H9 (cell line): Measurements from ENCODE around the gene DCDC2. TPM values are rescaled to one million over a fixed set of nuclear protein-coding genes. Genes with fewer than 3 reads are reported as not detected.

Experiments used
- DNase-seq: peaks from one replicate; pipeline ENCODE4 v3.0.0-alpha.2; 2017
- H2AFZ ChIP-seq: one replicate; pipeline ENCODE4 v1.6.1; 2013; ENCODE audit warnings: mild to moderate bottlenecking, low read length, control low read depth, moderate library complexity
- H2AK5ac ChIP-seq: 2 replicates; pipeline ENCODE4 v1.6.1; 2013; ENCODE audit warnings: low read length, control low read depth, mixed read lengths; ENCODE audit not compliant: insufficient read length
- H2BK120ac ChIP-seq: one replicate; pipeline ENCODE4 v1.6.1; 2013; ENCODE audit warnings: low read depth, mild to moderate bottlenecking, low read length, control low read depth, inconsistent platforms; ENCODE audit not compliant: poor library complexity, severe bottlenecking
- H2BK12ac ChIP-seq: 2 replicates; pipeline ENCODE4 v1.6.1; 2013; ENCODE audit warnings: low read length, control low read depth, mixed read lengths, low read depth; ENCODE audit not compliant: insufficient read length
- H2BK15ac ChIP-seq: 2 replicates; pipeline ENCODE4 v1.6.1; 2013; ENCODE audit warnings: low read depth, low read length, control low read depth
- H2BK20ac ChIP-seq: one replicate; pipeline ENCODE4 v1.6.1; 2013; ENCODE audit warnings: low read depth, mild to moderate bottlenecking, low read length, control low read depth, inconsistent platforms; ENCODE audit not compliant: poor library complexity, severe bottlenecking
- H2BK5ac ChIP-seq: 2 replicates; pipeline ENCODE4 v1.6.1; 2013; ENCODE audit warnings: low read length, control low read depth, mixed read lengths; ENCODE audit not compliant: insufficient read length
- H3K14ac ChIP-seq: 2 replicates; pipeline ENCODE4 v1.6.1; 2013; ENCODE audit warnings: low read length, control low read depth; ENCODE audit not compliant: insufficient read depth
- H3K18ac ChIP-seq: 2 replicates; pipeline ENCODE4 v1.6.1; 2013; ENCODE audit warnings: low read depth, mild to moderate bottlenecking, mixed read lengths, low read length, control low read depth; ENCODE audit not compliant: insufficient read length
- H3K23ac ChIP-seq: 2 replicates; pipeline ENCODE4 v1.6.1; 2013; ENCODE audit warnings: low read length, control low read depth, mixed read lengths, low read depth; ENCODE audit not compliant: insufficient read length
- H3K23me2 ChIP-seq: 2 replicates; pipeline ENCODE4 v1.6.1; 2013; ENCODE audit warnings: low read depth, mild to moderate bottlenecking, mixed read lengths, low read length, control low read depth; ENCODE audit not compliant: insufficient read length, poor library complexity, severe bottlenecking
- H3K27ac ChIP-seq: 2 replicates; pipeline ENCODE4 v1.5.1; 2013; ENCODE audit warnings: low read length, control low read depth, mixed read lengths, low read depth; ENCODE audit not compliant: insufficient read length
- H3K27me3 ChIP-seq: 2 replicates; pipeline ENCODE4 v1.6.1; 2013; ENCODE audit warnings: low read length, control low read depth, inconsistent platforms; ENCODE audit not compliant: insufficient read depth
- H3K4ac ChIP-seq: 2 replicates; pipeline ENCODE4 v1.6.1; 2013; ENCODE audit warnings: low read depth, mild to moderate bottlenecking, control low read depth, inconsistent platforms, low read length, moderate library complexity
- H3K4me1 ChIP-seq: 2 replicates; pipeline ENCODE4 v1.6.1; 2013; ENCODE audit warnings: low read length, control low read depth, inconsistent platforms; ENCODE audit not compliant: insufficient read depth
- H3K4me2 ChIP-seq: 2 replicates; pipeline ENCODE4 v1.6.1; 2013; ENCODE audit warnings: low read length, control low read depth, mixed read lengths; ENCODE audit not compliant: insufficient read length, insufficient read depth
- H3K56ac ChIP-seq: 2 replicates; pipeline ENCODE4 v1.6.1; 2013; ENCODE audit warnings: low read depth, mild to moderate bottlenecking, mixed read lengths, low read length, control low read depth; ENCODE audit not compliant: insufficient read length
- H3K79me1 ChIP-seq: 2 replicates; pipeline ENCODE4 v1.6.1; 2013; ENCODE audit warnings: low read depth, mild to moderate bottlenecking, moderate library complexity, low read length, control low read depth, inconsistent platforms; ENCODE audit not compliant: insufficient read depth, poor library complexity, severe bottlenecking
- H3K79me2 ChIP-seq: 2 replicates; pipeline ENCODE4 v1.6.1; 2013; ENCODE audit warnings: low read length, control low read depth, inconsistent platforms; ENCODE audit not compliant: insufficient read depth
- H3K9ac ChIP-seq: 2 replicates; pipeline ENCODE4 v1.6.1; 2013; ENCODE audit warnings: low read length, control low read depth, mixed read lengths; ENCODE audit not compliant: insufficient read length; ENCODE audit errors: extremely low read depth
- H3K9me3 ChIP-seq: one replicate; pipeline ENCODE4 v1.6.1; 2013; ENCODE audit warnings: low read depth, low read length, inconsistent platforms; ENCODE audit not compliant: control insufficient read depth
- H3T11ph ChIP-seq: one replicate; pipeline ENCODE4 v1.6.1; 2013; ENCODE audit warnings: mild to moderate bottlenecking, low read length, control low read depth, inconsistent platforms
- H4K20me1 ChIP-seq: one replicate; pipeline ENCODE4 v1.6.1; 2013; ENCODE audit not compliant: control insufficient read depth, insufficient read length, insufficient read depth
- H4K5ac ChIP-seq: 2 replicates; pipeline ENCODE4 v1.6.1; 2013; ENCODE audit warnings: low read depth, mild to moderate bottlenecking, mixed read lengths, low read length, control low read depth; ENCODE audit not compliant: insufficient read length
- H4K8ac ChIP-seq: replicated peaks from 2 replicates; pipeline ENCODE4 v1.6.1; 2013; ENCODE audit warnings: low read length, control low read depth, mixed read lengths, low read depth; ENCODE audit not compliant: insufficient read length
- H4K91ac ChIP-seq: 2 replicates; pipeline ENCODE4 v1.6.1; 2013; ENCODE audit warnings: low read depth, mild to moderate bottlenecking, moderate library complexity, mixed read lengths, low read length, control low read depth; ENCODE audit not compliant: insufficient read length
- H3K27ac Mint-ChIP-seq, 3 experiments: 2 replicates in 2 of 3; 3 replicates in 1 of 3; pipeline ENCODE4 v1.8.0; 2020 to 2021; ENCODE audit warnings: mixed read lengths in 3 of 3, mild to moderate bottlenecking in 1 of 3, moderate library complexity in 1 of 3
- H3K27me3 Mint-ChIP-seq: 2 replicates; pipeline ENCODE4 v1.8.0; 2021; ENCODE audit warnings: low read depth, mild to moderate bottlenecking, moderate library complexity, mixed read lengths
- H3K36me3 Mint-ChIP-seq, 3 experiments: 2 replicates in 2 of 3; 3 replicates in 1 of 3; pipeline ENCODE4 v1.8.0; 2020 to 2021; ENCODE audit warnings: low read depth in 3 of 3, mixed read lengths in 3 of 3; ENCODE audit not compliant: insufficient read depth in 1 of 3
- H3K4me1 Mint-ChIP-seq, 2 experiments: 2 replicates each; pipeline ENCODE4 v1.8.0; 2020; ENCODE audit warnings: mixed read lengths in 2 of 2
- H3K4me3 Mint-ChIP-seq, 2 experiments: 2 replicates in 1 of 2; 3 replicates in 1 of 2; pipeline ENCODE4 v1.8.0; 2020 to 2021; ENCODE audit warnings: mild to moderate bottlenecking in 2 of 2, mixed read lengths in 2 of 2, moderate library complexity in 1 of 2
- H3K9me3 Mint-ChIP-seq, 2 experiments: 2 replicates in 1 of 2; 3 replicates in 1 of 2; pipeline ENCODE4 v1.8.0; 2020; ENCODE audit warnings: mild to moderate bottlenecking in 2 of 2, mixed read lengths in 2 of 2, moderate library complexity in 1 of 2
- WGBS: extraction: QIAGEN DNeasy Blood & Tissue Kit; methylation state at CpG from one replicate; pipeline ENCODE4 v1.1.7; 2013; ENCODE audit warnings: missing lambda C conversion rate, low lambda C conversion rate, mixed read lengths; ENCODE audit not compliant: insufficient read length; ENCODE audit errors: extremely low coverage; 5-methylcytosine and 5-hydroxymethylcytosine counted together
- total RNA-seq: library from RNA; stranded (reverse); gene quantifications from 2 replicates; pipeline ENCODE4 v1.2.1, GENCODE V29; 2021
- TF ChIP-seq, protein P1 (sequence below): fragments of 200-600 bp; sonication (generic); conservative IDR thresholded peaks from 3 replicates; pipeline ENCODE4 v1.8.0; 2021; ENCODE audit warnings: antibody characterized with exemption, mild to moderate bottlenecking

DCDC2 gene
- total RNA-seq, 1 experiment from 2014 or later = 0.59 TPM

DNA sequence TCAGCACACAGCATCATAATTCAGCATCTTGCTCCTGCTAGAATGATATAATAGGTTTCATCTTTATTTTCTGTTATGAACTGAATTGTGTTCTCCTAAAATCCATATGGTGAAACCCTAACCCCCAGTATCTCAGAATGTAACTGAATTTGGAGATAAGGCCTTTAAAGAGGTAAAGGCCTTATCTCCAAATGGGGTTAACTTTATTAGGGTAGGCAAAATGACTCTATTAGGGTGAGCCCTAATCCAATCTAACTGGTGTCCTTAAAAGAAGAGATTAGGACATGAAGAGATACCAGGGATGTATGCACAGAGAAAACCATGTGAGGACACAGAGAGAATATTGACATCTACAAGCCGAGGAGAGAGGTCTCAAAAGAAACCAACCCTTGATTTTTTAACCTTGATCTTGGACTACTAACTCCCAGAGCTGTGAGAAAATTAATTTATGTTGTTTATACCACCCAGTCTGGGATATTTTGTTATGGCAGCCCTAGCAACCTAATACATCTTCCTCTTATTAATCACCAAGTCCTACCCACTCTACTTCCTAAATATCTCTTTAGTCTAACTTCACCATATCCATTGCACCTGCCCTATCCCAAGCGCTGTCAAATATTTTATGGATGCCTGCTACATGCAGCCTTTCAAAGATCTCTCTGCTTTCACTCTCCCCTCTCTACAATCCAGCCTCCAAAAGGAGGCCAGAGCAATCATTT is 36.4 kb upstream of the DCDC2 start:
- Histone ChIP-seq H2AK5ac (no peak overlapping the region), H3T11ph (no peak overlapping the region), H3K9me3 (peaks cover 17% of the 10 kb centered on the region), H2BK5ac (no peak overlapping the region), H3K27ac (no peak overlapping the region), H3K14ac (no peak overlapping the region), H4K5ac (no peak overlapping the region), H3K4me1 (peaks cover under 1% of the 10 kb centered on the region; the same call in 1 of the 2 replicates), H3K4me2 (no peak overlapping the region), H3K79me2 (no peaks in the 10 kb centered on the region), H3K79me1 (no peaks in the 10 kb centered on the region), H3K23ac (no peak overlapping the region), H3K23me2 (no peaks in the 10 kb centered on the region), H4K8ac (no peak overlapping the region), H4K91ac (no peak overlapping the region), H3K18ac (no peak overlapping the region), H4K20me1 (no peaks in the 10 kb centered on the region), H2AFZ (no peak overlapping the region), H2BK120ac (no peak overlapping the region), H2BK12ac (no peak overlapping the region), H3K4ac (no peak overlapping the region), H3K9ac (no peak overlapping the region), H3K56ac (no peak overlapping the region), H3K27me3 (no peaks in the 10 kb centered on the region), H2BK15ac (no peak overlapping the region), H2BK20ac (no peak overlapping the region)
- Mint-ChIP-seq H3K9me3 (peaks cover 22 to 24% of the 10 kb centered on the region in 2 experiments), H3K27ac (no peak overlapping the region; a peak in 1 of 7 replicates), H3K36me3 (peaks cover 16 to 27% (median 20%) of the 10 kb centered on the region in 3 experiments), H3K4me1 (peaks cover 4 to 12% of the 10 kb centered on the region in 2 experiments), H3K4me3 (no peak overlapping the region), H3K27me3 (no peaks in the 10 kb centered on the region)
- no CpG with 5 or more reads among the region's 2 CpGs for WGBS
- DNase-seq = no peak
- TF ChIP-seq, protein P1, sequence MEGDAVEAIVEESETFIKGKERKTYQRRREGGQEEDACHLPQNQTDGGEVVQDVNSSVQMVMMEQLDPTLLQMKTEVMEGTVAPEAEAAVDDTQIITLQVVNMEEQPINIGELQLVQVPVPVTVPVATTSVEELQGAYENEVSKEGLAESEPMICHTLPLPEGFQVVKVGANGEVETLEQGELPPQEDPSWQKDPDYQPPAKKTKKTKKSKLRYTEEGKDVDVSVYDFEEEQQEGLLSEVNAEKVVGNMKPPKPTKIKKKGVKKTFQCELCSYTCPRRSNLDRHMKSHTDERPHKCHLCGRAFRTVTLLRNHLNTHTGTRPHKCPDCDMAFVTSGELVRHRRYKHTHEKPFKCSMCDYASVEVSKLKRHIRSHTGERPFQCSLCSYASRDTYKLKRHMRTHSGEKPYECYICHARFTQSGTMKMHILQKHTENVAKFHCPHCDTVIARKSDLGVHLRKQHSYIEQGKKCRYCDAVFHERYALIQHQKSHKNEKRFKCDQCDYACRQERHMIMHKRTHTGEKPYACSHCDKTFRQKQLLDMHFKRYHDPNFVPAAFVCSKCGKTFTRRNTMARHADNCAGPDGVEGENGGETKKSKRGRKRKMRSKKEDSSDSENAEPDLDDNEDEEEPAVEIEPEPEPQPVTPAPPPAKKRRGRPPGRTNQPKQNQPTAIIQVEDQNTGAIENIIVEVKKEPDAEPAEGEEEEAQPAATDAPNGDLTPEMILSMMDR = no peak
